ENCODE measurements around the gene FHOD3.

The FHOD3 gene

GRCh38 chr18:36648803-36649202, 351.3 kb downstream of the FHOD3 start:
- H3K4me3 ChIP-seq (ENCODE audit: low read depth, low read length): no peak overlapping the region
- DNase-seq (ENCODE audit: low read depth, low spot score): no peak
- TF ChIP-seq, protein P1, sequence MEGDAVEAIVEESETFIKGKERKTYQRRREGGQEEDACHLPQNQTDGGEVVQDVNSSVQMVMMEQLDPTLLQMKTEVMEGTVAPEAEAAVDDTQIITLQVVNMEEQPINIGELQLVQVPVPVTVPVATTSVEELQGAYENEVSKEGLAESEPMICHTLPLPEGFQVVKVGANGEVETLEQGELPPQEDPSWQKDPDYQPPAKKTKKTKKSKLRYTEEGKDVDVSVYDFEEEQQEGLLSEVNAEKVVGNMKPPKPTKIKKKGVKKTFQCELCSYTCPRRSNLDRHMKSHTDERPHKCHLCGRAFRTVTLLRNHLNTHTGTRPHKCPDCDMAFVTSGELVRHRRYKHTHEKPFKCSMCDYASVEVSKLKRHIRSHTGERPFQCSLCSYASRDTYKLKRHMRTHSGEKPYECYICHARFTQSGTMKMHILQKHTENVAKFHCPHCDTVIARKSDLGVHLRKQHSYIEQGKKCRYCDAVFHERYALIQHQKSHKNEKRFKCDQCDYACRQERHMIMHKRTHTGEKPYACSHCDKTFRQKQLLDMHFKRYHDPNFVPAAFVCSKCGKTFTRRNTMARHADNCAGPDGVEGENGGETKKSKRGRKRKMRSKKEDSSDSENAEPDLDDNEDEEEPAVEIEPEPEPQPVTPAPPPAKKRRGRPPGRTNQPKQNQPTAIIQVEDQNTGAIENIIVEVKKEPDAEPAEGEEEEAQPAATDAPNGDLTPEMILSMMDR (IDR thresholded peaks at IDR 0.05; ENCODE audit: low read depth, low read length): no peak
- in situ Hi-C loops (cut with HindIII; ENCODE audit: low sequenced_read_pairs): no loop called here

DNA sequence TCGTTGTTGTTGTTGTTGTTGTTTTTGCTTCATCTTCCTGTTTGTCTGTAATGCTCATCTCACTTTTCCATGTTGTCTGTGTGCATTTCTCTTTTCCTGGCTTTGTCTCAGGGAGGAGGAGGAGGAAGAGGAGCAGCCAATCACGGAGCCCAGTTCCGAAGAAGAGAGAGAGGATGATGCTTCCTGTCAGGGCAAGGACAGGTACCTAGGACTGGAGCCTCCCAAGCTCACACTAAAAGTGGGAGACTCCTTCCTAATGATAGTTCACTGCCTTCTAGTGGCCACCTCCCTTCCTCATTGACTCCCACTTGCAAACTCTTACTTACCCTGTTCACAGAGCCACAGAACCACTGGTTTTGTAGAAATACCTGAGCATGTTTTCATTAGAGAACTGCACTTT, 351.7 kb downstream of the FHOD3 start:
- no peak overlapping the region for H3K4me3 ChIP-seq (ENCODE audit: low read depth, low read length)
- DNase-seq (ENCODE audit: low read depth, low spot score): no peak
- TF ChIP-seq, protein P1 (IDR thresholded peaks at IDR 0.05; ENCODE audit: low read depth, low read length): no peak
- in situ Hi-C loops (cut with HindIII; ENCODE audit: low sequenced_read_pairs): no loop called here

DNA sequence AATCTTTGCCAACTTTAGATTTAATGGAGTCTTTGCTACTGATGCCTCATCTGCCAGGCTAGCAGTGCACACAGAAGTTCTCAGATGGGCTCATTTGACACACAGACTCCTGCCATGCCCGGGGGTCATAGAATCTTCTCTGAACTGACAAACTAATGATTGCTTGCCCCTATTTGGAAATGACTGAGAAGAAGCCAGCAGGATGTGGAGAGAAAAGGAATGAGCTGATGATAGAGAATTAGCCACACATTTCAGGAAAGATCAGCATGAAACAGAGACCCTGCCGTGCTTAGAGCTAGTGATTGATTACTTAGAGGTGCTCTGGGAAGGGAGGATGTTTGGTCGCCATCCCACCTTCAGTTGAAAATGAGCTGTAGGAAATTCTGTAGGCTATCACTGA, 352.8 kb downstream of the FHOD3 start:
- in situ Hi-C loops (cut with HindIII; ENCODE audit: low sequenced_read_pairs): no loop called here
- no peak for DNase-seq (ENCODE audit: low read depth, low spot score)
- H3K4me3 ChIP-seq (ENCODE audit: low read depth, low read length): no peak overlapping the region
- TF ChIP-seq, protein P1 (IDR thresholded peaks at IDR 0.05; ENCODE audit: low read depth, low read length): no peak

DNA sequence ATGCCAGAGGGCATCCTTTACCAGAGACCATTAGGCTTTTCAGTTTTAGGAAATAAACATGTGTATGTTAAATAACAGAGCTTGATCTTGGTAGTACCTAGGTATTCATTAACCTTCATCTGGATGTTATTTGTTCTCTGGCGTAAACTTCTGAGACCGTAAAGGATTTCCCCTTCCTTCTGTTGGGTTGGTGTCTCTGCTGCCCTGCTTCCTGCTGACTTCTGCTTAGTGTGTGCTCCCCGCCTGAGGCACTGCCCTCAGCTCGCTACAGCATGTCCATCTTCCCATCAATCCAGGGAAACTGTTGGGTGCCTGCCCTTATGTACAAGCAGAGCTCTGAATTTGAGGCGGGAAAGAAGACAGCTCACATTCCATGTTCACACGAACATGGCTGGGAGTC, 353.4 kb downstream of the FHOD3 start:
- in situ Hi-C loops (cut with HindIII; ENCODE audit: low sequenced_read_pairs): no loop called here
- DNase-seq (ENCODE audit: low read depth, low spot score): no peak
- TF ChIP-seq, protein P1 (IDR thresholded peaks at IDR 0.05; ENCODE audit: low read depth, low read length): no peak
- no peak overlapping the region for H3K4me3 ChIP-seq (ENCODE audit: low read depth, low read length)

GRCh38 chr18:36652503-36652902, 355.0 kb downstream of the FHOD3 start:
- TF ChIP-seq, protein P1 (IDR thresholded peaks at IDR 0.05; ENCODE audit: low read depth, low read length): no peak
- H3K4me3 ChIP-seq (ENCODE audit: low read depth, low read length): no peak overlapping the region
- in situ Hi-C loops (cut with HindIII; ENCODE audit: low sequenced_read_pairs): no loop called here
- DNase-seq (ENCODE audit: low read depth, low spot score): no peak

- TF ChIP-seq, protein P1 (IDR thresholded peaks at IDR 0.05; ENCODE audit: low read depth, low read length): no peak
- no peak overlapping the region for H3K4me3 ChIP-seq (ENCODE audit: low read depth, low read length)
- no peak for DNase-seq (ENCODE audit: low read depth, low spot score)
- in situ Hi-C loops (cut with HindIII; ENCODE audit: low sequenced_read_pairs): no loop called here
Observed at GRCh38 chr18:36653141-36653869, 355.8 kb downstream of the FHOD3 start.

All from astrocyte of the spinal cord (primary cell).